Testis (tissue), 2 donors: Measurements from ENCODE around the gene CACNA1S.

Experiments
- POLR2A ChIP-seq: fragments of 450-650 bp; IDR thresholded peaks from one replicate; pipeline ENCODE4 v1.6.1; 2017; ENCODE audit warnings: antibody characterized with exemption, mild to moderate bottlenecking, moderate library complexity
- TF ChIP-seq, protein P1 (sequence below), 3 experiments: fragments of 450-650 bp in 2 of 3; fragments of 200-600 bp in 1 of 3; sonication (generic) in 1 of 3; IDR thresholded peaks; one replicate each; pipeline ENCODE4 v1.5.1; 2016 to 2019; ENCODE audit warnings: antibody characterized with exemption in 3 of 3, mild to moderate bottlenecking in 2 of 3, moderate library complexity in 1 of 3

DNA sequence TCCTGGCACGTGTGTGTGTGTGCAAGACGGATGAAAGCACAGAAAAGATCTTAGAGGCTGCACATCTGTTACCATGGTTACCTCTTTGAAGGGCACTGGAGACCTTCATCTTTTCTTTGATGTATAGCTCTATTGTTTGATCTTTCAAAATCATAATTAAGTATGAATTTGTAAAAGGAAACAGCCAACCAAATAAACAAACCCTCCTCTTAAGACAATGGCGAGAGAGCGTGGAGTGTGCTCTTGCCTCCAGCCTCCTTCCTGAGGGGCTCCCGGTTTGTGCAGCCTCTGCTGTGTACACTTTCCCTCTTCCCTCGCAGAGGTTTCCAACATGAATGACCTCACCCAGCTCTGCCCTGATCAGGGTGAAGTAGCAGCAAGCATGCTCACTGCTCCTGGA is 27.9 kb downstream of the CACNA1S start:
- TF ChIP-seq, protein P1, sequence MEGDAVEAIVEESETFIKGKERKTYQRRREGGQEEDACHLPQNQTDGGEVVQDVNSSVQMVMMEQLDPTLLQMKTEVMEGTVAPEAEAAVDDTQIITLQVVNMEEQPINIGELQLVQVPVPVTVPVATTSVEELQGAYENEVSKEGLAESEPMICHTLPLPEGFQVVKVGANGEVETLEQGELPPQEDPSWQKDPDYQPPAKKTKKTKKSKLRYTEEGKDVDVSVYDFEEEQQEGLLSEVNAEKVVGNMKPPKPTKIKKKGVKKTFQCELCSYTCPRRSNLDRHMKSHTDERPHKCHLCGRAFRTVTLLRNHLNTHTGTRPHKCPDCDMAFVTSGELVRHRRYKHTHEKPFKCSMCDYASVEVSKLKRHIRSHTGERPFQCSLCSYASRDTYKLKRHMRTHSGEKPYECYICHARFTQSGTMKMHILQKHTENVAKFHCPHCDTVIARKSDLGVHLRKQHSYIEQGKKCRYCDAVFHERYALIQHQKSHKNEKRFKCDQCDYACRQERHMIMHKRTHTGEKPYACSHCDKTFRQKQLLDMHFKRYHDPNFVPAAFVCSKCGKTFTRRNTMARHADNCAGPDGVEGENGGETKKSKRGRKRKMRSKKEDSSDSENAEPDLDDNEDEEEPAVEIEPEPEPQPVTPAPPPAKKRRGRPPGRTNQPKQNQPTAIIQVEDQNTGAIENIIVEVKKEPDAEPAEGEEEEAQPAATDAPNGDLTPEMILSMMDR (IDR thresholded peaks at IDR 0.05): no peak
- no peak for TF ChIP-seq POLR2A
